Head of caudate nucleus (tissue), 42 donors: ENCODE measurements around the gene AKR7A3.
A peak's percentile ranks its signal among the peaks of the same experiment; 100 is the strongest.
"Not testable (repeated sequence)": the region's sequence is repeated elsewhere in the genome, so short reads cannot be mapped to it uniquely, and the experiment has no call there.

ENCODE experiments used
- DNase-seq, 42 donors: peaks; one replicate each; pipeline versions ENCODE4 v3.0.0 to v3.0.0-alpha.2; 2020 to 2021; ENCODE audit warnings: mixed read lengths in 7 of 42
- intact Hi-C: fragments of 100-400 bp; cut with DNase I; formaldehyde crosslinking; loops from one replicate; pipeline ENCODE4 v1.15.0; 2022

Gene AKR7A3

GRCh38 chr1:19288324-19289241 lies at the start of gene AKR7A3:
Gene AKR7A3, minus strand, starts transcription at chr1:19288770. Its CDS starts 61 bp downstream, at chr1:19288709.
- intact Hi-C loops, result not testable (repeated sequence)
- peak in 30 of 42 donors; percentile 8 to 65 (median 36) for DNase-seq

GRCh38 chr1:19338323-19338762 lies 49.8 kb upstream of the AKR7A3 start:
- no peak for DNase-seq
- intact Hi-C loops, result no loop called here

DNA sequence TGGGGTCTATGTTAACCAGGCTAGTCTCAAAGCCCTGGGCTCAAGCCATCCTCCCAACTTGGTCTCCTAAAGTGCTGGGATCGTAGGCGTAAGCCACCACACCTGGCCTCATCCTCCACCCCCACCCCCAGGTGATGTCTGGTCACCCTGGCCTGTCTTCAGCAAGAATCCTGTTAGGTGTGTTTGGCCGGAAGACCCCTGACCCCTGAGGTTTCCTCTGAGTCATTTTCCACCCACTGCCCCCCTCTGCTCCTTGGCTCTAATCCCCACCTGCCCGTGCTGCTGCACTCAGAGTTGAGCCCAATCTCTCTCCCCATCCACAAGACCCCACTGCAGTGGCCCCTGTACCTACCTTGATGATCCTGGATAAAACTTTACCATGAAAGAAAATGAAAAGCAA lies 48.7 kb upstream of the AKR7A3 start:
- intact Hi-C loops, result no loop called here
- no peak for DNase-seq

- DNase-seq, result no peak
- intact Hi-C loops, result no loop called here
Measured at GRCh38 chr1:19336543-19336942, 48.0 kb upstream of the AKR7A3 start.

DNA sequence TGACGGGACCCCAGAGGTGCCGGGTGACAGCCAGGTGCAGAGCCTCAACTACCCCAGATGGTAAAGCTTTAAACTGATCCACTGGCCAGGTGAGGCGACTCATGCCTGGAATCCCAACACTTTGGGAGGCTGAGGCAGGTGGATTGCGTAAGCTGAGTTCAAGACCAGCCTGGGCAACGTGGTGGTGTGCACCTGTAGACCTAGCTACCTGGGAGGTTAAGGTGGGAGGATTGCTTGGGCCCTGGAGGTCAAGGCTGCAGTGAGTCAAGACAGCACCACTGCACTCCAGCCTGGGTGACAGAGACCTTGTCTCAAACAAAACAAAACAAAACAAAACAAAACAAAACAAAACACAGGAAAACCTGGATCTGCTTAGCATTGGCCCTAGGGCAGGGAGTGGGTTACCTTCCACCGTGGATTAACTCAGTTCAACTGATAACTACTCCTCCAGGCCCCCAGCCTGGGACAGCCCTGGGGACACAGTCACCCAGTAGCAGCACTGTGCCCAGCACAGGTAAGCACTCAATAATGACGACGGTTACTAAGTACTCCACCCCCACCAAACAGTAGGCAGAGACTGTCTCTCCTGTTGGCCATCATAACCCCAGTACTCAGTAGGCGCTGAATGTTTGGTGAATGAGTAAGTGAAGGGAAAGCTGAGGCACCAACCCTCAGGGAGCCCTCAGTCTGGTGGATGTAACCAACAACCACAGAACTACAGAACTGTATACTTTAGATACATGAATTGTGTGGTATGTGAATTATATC lies 45.2 kb upstream of the AKR7A3 start:
- DNase-seq, result no peak
- intact Hi-C loops, result no loop called here

DNA sequence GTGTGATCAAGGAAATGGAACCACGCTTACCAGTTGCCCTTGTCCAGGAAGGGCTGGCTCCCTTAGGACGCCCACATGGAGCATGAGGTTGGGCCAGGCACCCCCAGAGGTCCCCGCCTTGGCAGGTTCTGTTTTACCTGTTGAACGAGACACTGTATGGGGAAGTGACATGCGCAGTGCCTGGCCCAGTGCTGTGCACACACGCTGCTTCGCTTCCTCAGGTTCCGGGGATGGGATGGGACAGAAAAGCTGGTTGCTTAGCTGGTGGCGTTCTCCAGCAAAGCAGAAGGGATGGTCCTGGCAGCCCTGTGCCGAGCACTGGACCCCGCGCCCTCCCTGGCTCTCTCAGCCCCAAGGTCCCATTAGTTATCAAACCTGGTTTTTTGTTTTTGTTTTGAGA lies 44.3 kb upstream of the AKR7A3 start:
- intact Hi-C loops, result no loop called here
- DNase-seq, result no peak

GRCh38 chr1:19331262-19331878 lies 42.8 kb upstream of the AKR7A3 start:
- DNase-seq, result no peak

DNA sequence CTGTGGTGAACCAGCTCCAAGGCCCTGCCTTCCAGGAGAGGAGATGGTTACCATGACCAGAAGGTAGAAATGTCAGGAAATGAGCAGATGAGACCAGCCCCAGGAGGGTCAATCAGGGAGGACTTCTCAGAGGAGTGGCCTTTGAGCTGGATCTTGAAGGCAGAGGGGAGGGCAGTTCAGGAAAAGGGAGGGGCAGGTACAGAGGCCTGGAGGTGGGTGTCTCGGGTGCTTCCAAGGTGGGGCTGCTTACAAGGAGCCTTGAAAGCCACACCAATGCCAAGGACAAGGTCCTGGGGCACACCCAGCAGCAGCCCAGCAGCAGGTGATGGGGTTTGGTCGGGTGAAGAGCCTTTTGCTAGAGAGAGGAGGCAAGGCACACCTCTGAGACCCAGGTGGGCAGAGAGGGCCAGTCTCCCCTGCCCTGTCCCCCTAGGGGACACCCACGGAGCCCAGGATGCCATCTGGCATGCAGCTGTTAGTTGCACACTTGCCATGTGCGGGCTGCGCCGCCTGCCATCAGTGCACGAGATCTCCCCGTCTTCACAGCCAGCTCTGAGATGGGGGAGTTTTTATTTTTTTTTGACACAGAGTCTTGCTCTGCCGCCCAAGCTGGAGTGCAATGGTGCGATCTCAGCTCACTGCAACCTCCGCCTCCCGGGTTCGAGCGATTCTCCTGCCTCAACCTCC lies 42.0 kb upstream of the AKR7A3 start:
- intact Hi-C loops, result no loop called here
- no peak for DNase-seq

More at GRCh38 chr1:19331262-19331878, 42.8 kb upstream of the AKR7A3 start:
- intact Hi-C loops, result no loop called here

- DNase-seq, result no peak
- intact Hi-C loops, result no loop called here
Measured at GRCh38 chr1:19329611-19330010, 41.0 kb upstream of the AKR7A3 start.

DNA sequence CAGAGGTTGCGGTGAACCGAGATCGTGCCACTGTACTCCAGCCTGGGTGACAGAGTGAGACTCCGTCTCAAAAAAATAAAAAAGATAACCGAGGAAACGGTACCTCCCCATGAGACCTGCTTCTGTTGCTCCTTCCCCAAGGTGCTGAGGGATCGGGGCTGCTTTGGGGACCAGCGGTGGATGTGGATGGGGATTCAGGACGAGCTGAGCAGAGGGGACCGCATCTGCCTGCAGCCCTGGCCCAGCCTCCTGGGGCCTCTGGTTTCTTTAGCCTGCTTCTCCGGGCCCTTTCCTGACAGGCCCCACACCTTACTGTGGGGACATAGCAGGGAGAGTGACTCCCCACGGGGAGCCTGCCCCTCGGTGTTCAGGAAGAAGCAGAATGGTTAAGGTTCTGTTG lies 40.6 kb upstream of the AKR7A3 start:
- no peak for DNase-seq
- intact Hi-C loops, result no loop called here

- no peak for DNase-seq
- intact Hi-C loops, result no loop called here
Measured at GRCh38 chr1:19328486-19328885, 39.9 kb upstream of the AKR7A3 start.

DNA sequence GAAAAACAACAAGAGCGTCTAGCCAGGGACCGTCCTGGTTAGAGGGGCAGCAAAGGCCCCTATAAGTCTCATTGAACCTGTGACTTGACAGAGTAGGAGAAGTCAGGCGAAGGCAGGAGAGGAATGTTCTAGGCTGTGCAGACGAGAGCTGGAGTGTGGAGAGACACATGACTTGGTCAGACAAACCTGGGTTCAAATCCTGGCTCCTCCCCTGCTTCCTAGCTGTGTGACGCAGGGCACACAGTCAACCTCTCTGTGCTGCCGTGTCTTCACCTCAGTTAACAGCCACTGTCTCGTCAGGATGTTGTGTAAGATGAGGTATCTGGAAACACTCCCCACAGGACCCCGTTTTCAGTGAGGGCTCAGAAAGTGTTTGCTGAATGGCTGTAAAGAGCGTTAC lies 39.2 kb upstream of the AKR7A3 start:
- intact Hi-C loops, result no loop called here
- no peak for DNase-seq

DNA sequence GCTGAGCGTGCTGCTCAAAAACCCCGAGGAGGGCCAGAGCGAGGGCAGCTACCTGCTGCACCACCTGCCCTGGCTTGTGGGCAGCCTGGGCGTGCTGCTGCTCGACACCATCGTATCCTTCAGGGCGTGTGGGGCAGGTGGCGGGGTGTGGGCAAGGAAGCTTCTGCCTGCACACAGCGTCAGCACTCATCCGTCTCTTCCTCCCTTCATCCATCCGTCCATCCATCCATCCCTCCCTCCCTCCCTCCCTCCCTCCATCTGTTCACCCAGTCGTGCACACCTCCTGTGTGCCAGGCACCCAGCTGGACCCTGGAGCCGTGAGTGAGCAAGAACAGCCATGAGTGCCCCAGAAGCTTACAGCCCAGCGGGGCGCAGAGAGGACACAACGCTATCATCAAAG lies 38.7 kb upstream of the AKR7A3 start:
- no peak for DNase-seq
- intact Hi-C loops, result no loop called here

GRCh38 chr1:19326748-19327065 lies 38.1 kb upstream of the AKR7A3 start:
- intact Hi-C loops, result no loop called here
- DNase-seq, result no peak

DNA sequence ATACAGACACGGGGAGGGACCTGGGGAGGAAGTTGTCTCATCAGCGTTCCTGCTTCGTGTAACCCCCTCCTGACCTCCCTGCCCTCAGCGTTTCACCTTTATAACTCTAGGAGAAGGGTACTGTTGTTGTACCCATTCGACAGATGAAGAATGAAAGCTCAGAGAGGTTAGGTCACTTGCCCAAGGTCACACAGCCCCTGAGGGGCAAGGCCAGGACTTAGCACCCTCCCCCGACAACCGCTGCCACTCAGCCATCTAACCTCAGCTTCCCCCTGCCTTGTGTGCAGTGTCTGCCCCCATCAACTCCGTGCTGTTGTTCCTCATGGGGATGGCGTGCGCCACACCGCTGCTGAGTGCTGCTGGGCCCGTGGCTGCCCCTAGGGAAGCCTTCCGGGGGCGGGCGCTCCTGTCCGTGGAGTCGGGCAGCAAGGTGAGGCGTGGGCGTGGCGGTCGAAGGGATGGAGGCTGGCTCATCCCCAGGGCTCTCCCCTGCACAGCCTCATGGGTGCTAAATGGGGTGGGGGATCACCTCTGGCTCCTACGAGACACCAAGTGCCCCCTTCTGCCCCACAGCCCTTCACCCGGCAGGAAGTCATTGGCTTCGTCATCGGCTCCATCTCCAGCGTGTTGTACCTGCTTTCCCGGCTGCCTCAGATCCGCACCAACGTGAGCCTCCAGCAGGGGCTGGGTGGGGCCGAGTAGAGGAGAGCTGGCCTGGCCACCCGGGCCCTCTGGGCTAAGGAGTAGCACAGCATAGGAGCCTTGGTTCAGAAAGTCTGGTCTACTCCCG lies 37.6 kb upstream of the AKR7A3 start:
- no peak for DNase-seq
- intact Hi-C loops, result no loop called here

- DNase-seq, result no peak
Measured at GRCh38 chr1:19325368-19325957, 36.9 kb upstream of the AKR7A3 start.

DNA sequence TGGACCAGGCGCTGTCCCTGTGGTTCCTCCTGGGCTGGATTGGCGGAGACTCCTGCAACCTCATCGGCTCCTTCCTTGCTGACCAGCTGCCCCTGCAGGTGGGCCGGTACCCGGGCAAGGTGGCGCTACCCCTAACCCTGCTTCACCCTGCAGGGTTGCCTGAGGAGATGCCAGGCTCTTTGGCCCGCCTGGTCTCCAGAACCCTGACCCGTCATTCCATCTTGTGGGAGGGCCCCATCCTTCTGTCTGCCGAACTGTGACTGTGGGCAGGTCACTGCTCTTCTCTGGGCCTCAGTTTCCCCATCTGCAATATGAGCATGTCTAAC lies 36.1 kb upstream of the AKR7A3 start:
- intact Hi-C loops, result no loop called here
- no peak for DNase-seq

More at GRCh38 chr1:19325368-19325957, 36.9 kb upstream of the AKR7A3 start:
- intact Hi-C loops, result no loop called here

DNA sequence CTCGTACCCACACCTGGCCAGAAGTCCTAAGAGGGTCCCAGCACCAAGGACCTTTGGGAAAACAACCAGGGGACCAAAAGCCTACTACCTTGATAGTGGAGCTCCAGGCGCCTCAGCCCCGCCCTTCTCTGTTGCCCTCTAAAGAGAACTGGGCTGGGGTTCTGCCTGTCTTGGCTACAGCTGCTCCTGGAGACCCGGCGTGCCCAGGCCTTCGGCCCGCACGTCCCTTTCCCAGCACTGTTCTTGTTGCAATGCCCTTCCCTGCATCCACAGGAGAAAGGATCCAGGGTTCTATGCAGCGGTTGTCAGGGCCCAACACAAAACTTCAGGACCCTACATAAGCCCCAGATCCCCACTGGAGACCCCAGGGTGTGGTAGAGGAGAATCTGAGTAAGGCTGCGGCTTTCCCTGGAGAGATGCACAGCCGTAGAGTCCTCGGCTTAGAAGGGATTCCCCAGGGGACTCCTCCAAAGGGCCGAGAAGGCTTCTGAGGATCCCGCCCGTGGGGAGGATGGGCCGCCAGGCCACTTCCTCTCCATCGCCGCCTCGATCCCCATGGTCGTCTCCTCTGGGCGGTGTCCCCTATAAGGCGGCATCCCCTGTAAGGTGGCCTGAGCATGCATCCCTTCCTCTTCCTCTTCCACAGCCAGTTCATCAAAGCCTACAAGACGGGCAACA lies 35.6 kb upstream of the AKR7A3 start:
- DNase-seq, result no peak
- intact Hi-C loops, result no loop called here
